ENCODE results near the gene RNF130. TPM values are rescaled to one million over a fixed set of nuclear protein-coding genes. Genes with fewer than 3 reads are reported as not detected.

RNF130 gene
- total and polyA plus RNA-seq, 9 of the 15 experiments (the other 6 are each of a cell fraction or from before 2014, with no cell fraction given): 5.8 to 39.4 (median 27.1) TPM

GRCh38 chr5:179918742-179919486, 152.6 kb downstream of the RNF130 start:
- H2AFZ ChIP-seq (ENCODE audit: low read depth, low read length): no peak overlapping the region
- peak; percentile 48 for ATAC-seq
- intact Hi-C loops (cut with micrococcal nuclease) (no loop called here), in situ Hi-C loops (cut with MboI) (no loop called here)
- H3K27me3 ChIP-seq (ENCODE audit: control insufficient read depth in 2 of 2, insufficient read depth in 2 of 2, low read length in 2 of 2): peaks cover 47 to 61% of the 10 kb centered on the region in 2 experiments
- ChIA-PET POLR2A (interaction anchor here (0.7 kb wide), 1 partner anchor 200 kb away, joined by 4 read pairs; no protein-coding TSS in a partner anchor), CTCF (ENCODE audit: low intra/inter-chr PET ratio) (no interaction called here)
- no peak for TF ChIP-seq MCM2 (IDR thresholded peaks at IDR 0.05; ENCODE audit: low read depth)
- no peak for TF ChIP-seq STAT5B (CRISPR knock-in tag; IDR thresholded peaks at IDR 0.05)
- TF ChIP-seq HNRNPK (IDR thresholded peaks at IDR 0.05; ENCODE audit: low read depth, low read length, poor library complexity, severe bottlenecking): no peak
- TF ChIP-seq ZNF277 (CRISPR knock-in tag; IDR thresholded peaks at IDR 0.05; ENCODE audit: borderline replicate concordance): no peak
- TF ChIP-seq NRF1 (conservative IDR thresholded peaks at IDR 0.05 in 1 of 2, IDR thresholded peaks at IDR 0.05 in 1 of 2): no peak
- no peak for TF ChIP-seq NKRF (IDR thresholded peaks at IDR 0.05; ENCODE audit: borderline replicate concordance)
- no peak for TF ChIP-seq PURB (CRISPR knock-in tag; IDR thresholded peaks at IDR 0.05; ENCODE audit: low read depth)
- TF ChIP-seq NR4A1 (CRISPR knock-in tag; IDR thresholded peaks at IDR 0.05): no peak
- TF ChIP-seq NR4A1 (tag; IDR thresholded peaks at IDR 0.05): no peak
- no peak for TF ChIP-seq GABPB1 (CRISPR knock-in tag; IDR thresholded peaks at IDR 0.05)
- no peak for TF ChIP-seq ZNF79 (CRISPR knock-in tag; IDR thresholded peaks at IDR 0.05; ENCODE audit: low read depth)
- no peak for TF ChIP-seq GATA2 (CRISPR knock-in tag; IDR thresholded peaks at IDR 0.05)
- TF ChIP-seq SMARCA5 (IDR thresholded peaks at IDR 0.05): no peak
- no peak for TF ChIP-seq MTA1 (IDR thresholded peaks at IDR 0.05; ENCODE audit: borderline replicate concordance)
- TF ChIP-seq ZNF253 (CRISPR knock-in tag; conservative IDR thresholded peaks at IDR 0.05): no peak
- TF ChIP-seq HMBOX1 (IDR thresholded peaks at IDR 0.05): no peak
- H4K20me1 ChIP-seq (replicated peaks; ENCODE audit: control insufficient read depth, insufficient read depth, low read length): no peaks in the 10 kb centered on the region
- FAIRE-seq: no peak
- DNase-seq (ENCODE audit: extremely low read depth in 1 of 4, low spot score in 3 of 4): no peak
- peaks cover 6 to 9% of the 10 kb centered on the region in 2 experiments; a peak in 4 of 5 replicates for H3K4me1 ChIP-seq (replicated peaks in 1 of 2; ENCODE audit: control insufficient read depth in 2 of 2, insufficient read depth in 2 of 2, low read length in 2 of 2)
- H3K4me3 ChIP-seq: no peak overlapping the region
- H3K27ac ChIP-seq (ENCODE audit: extremely low read depth, low read depth, low read length): no peak overlapping the region
- H3K9me1 ChIP-seq (ENCODE audit: control insufficient read depth, insufficient read depth, low read length): no peaks in the 10 kb centered on the region
- no TSS peak for BruUV-seq (replicated peaks)
- H3K79me2 ChIP-seq (ENCODE audit: control insufficient read depth, insufficient read depth, low read length): no peaks in the 10 kb centered on the region
- H3K36me3 ChIP-seq (ENCODE audit: control insufficient read depth, insufficient read depth, low read length): no peaks in the 10 kb centered on the region
- H3K4me2 ChIP-seq (ENCODE audit: insufficient read depth, low read length): no peak overlapping the region
- H3K9ac ChIP-seq (ENCODE audit: insufficient read depth in 1 of 2, low read depth in 2 of 2, low read length in 2 of 2): no peak overlapping the region; a peak in 1 of 4 replicates
- WGBS (ENCODE audit: insufficient coverage, low coverage, missing lambda C conversion rate): 17% methylated on average over 19 of the region's 19 CpGs
- no peaks in the 10 kb centered on the region for H3K9me3 ChIP-seq (replicated peaks; ENCODE audit: control insufficient read depth, insufficient read depth, low read depth, low read length)
